NB4 (cell line): ENCODE measurements around the gene FBXO31.

Experiments used
- CTCF ChIP-seq: IDR thresholded peaks from one replicate; pipeline ENCODE4 v1.5.1; 2012; ENCODE audit warnings: low read depth, low read length
- MYC ChIP-seq: IDR thresholded peaks from 2 replicates; pipeline ENCODE4 v1.6.1; 2011; ENCODE audit warnings: low read depth, low read length
- POLR2A ChIP-seq: IDR thresholded peaks from 2 replicates; pipeline ENCODE4 v1.6.1; 2011; ENCODE audit warnings: mild to moderate bottlenecking; ENCODE audit not compliant: insufficient read length; ENCODE audit errors: extremely low read depth
- TF ChIP-seq, protein P1 (sequence below): IDR thresholded peaks from 2 replicates; pipeline ENCODE4 v1.6.1; 2011; ENCODE audit warnings: low read depth, low read length

GRCh38 chr16:87383505-87384161, at the start of gene FBXO31:
- TF ChIP-seq CTCF, result no peak
- TF ChIP-seq POLR2A, result peak; percentile 82
- TF ChIP-seq, protein P1, sequence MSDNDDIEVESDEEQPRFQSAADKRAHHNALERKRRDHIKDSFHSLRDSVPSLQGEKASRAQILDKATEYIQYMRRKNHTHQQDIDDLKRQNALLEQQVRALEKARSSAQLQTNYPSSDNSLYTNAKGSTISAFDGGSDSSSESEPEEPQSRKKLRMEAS, result peak; percentile 39; the same call in 1 of the 2 replicates
- peak; percentile 30; the same call in 1 of the 2 replicates for TF ChIP-seq MYC
